Ecto neural progenitor cell (in vitro differentiated cells): ENCODE data around the gene TXNRD2.
"Not testable (repeated sequence)": the region's sequence is repeated elsewhere in the genome, so short reads cannot be mapped to it uniquely, and the experiment has no call there.

Source experiments
- DNase-seq: peaks from one replicate; pipeline ENCODE4 v3.0.0-alpha.2; 2018; ENCODE audit warnings: low spot score

The TXNRD2 gene

GRCh38 chr22:19844377-19845053, 97.1 kb downstream of the TXNRD2 start:
- no peak for DNase-seq

- DNase-seq: no peak
These were observed 97.7 kb downstream of the TXNRD2 start for GRCh38 chr22:19843857-19844376.

- DNase-seq: no peak
These were observed 98.3 kb downstream of the TXNRD2 start for GRCh38 chr22:19843107-19843856.

- DNase-seq: no peak
These were observed 99.1 kb downstream of the TXNRD2 start for GRCh38 chr22:19842393-19843106.

- DNase-seq: no peak
These were observed 99.8 kb downstream of the TXNRD2 start for GRCh38 chr22:19841641-19842392.

GRCh38 chr22:19840955-19841640, 100.5 kb downstream of the TXNRD2 start:
- no peak for DNase-seq

- DNase-seq: no peak
These were observed 101.6 kb downstream of the TXNRD2 start for GRCh38 chr22:19840059-19840458.

GRCh38 chr22:19837915-19838314, 103.7 kb downstream of the TXNRD2 start:
- no peak for DNase-seq

- no peak for DNase-seq
These were observed 105.1 kb downstream of the TXNRD2 start for GRCh38 chr22:19836512-19836911.

- DNase-seq: no peak
These were observed 107.0 kb downstream of the TXNRD2 start for GRCh38 chr22:19834599-19834998.

GRCh38 chr22:19833327-19833726, 108.3 kb downstream of the TXNRD2 start:
- not testable (repeated sequence) for DNase-seq

- DNase-seq: no peak
These were observed 109.0 kb downstream of the TXNRD2 start for GRCh38 chr22:19832476-19833108.

GRCh38 chr22:19831979-19832378, 109.6 kb downstream of the TXNRD2 start:
- not testable (repeated sequence) for DNase-seq

- DNase-seq: no peak
These were observed 110.6 kb downstream of the TXNRD2 start for GRCh38 chr22:19831016-19831415.

- no peak for DNase-seq
These were observed 113.6 kb downstream of the TXNRD2 start for GRCh38 chr22:19828035-19828401.

GRCh38 chr22:19827341-19828034, 114.1 kb downstream of the TXNRD2 start:
- no peak for DNase-seq

- no peak for DNase-seq
These were observed 115.0 kb downstream of the TXNRD2 start for GRCh38 chr22:19826619-19826950.

GRCh38 chr22:19825904-19826618, 115.6 kb downstream of the TXNRD2 start:
- no peak for DNase-seq
